MM.1S (cell line): ENCODE measurements around the gene WFDC12.

Experiments
- EZH2 ChIP-seq: fragments of 300-600 bp; sonication (generic); optimal IDR thresholded peaks from 2 replicates; pipeline ENCODE3; 2017; ENCODE audit warnings: low read depth, mild to moderate bottlenecking, antibody characterized with exemption, low read length, mixed read lengths
- TF ChIP-seq, protein P1 (sequence below): fragments of 300-600 bp; sonication (generic); IDR thresholded peaks from 2 replicates; pipeline ENCODE4 v1.5.1; 2016; ENCODE audit warnings: antibody characterized with exemption, low read length, mixed read lengths

DNA sequence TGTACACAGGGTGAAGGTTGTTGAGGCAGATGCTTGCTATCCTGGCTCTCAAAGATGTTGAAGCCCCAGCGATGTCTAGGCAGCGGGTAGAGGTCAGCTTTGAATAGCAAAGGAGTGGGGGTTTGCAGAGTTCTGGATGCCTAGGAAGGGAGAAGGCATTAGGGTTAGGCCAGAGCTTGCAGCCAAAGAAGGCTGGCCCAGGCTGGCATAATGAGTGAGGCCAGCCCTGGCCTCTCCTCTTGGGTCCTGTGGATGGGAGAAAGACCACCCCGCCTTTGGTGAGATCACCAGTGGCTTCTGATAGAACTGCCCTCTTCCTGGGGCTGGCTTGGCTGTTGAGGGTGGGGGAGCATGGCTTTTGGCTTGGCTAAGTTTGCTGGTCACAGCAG is 8.9 kb downstream of the WFDC12 start:
- TF ChIP-seq, protein P1, sequence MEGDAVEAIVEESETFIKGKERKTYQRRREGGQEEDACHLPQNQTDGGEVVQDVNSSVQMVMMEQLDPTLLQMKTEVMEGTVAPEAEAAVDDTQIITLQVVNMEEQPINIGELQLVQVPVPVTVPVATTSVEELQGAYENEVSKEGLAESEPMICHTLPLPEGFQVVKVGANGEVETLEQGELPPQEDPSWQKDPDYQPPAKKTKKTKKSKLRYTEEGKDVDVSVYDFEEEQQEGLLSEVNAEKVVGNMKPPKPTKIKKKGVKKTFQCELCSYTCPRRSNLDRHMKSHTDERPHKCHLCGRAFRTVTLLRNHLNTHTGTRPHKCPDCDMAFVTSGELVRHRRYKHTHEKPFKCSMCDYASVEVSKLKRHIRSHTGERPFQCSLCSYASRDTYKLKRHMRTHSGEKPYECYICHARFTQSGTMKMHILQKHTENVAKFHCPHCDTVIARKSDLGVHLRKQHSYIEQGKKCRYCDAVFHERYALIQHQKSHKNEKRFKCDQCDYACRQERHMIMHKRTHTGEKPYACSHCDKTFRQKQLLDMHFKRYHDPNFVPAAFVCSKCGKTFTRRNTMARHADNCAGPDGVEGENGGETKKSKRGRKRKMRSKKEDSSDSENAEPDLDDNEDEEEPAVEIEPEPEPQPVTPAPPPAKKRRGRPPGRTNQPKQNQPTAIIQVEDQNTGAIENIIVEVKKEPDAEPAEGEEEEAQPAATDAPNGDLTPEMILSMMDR: no peak
- TF ChIP-seq EZH2: no peak
